ENCODE measurements around the gene C10orf53.

C10orf53 gene

GRCh38 chr10:49690698-49691356 is 11.4 kb downstream of the C10orf53 start:
- peaks cover 80% of the 10 kb centered on the region for H3K27me3 ChIP-seq (replicated peaks; ENCODE audit: control insufficient read depth, insufficient read depth, low read length)

GRCh38 chr10:49691588-49691987 is 12.1 kb downstream of the C10orf53 start:
- peaks cover 18% of the 10 kb centered on the region for H3K9me3 ChIP-seq (ENCODE audit: control insufficient read depth, low read length)
- H3K4me3 ChIP-seq (ENCODE audit: low read length), result no peak overlapping the region
- H3K27me3 ChIP-seq (replicated peaks; ENCODE audit: control insufficient read depth, insufficient read depth, low read length), result peaks cover 86% of the 10 kb centered on the region
- no peak overlapping the region for H3K9ac ChIP-seq (ENCODE audit: low read length)
- no peaks in the 10 kb centered on the region for H3K36me3 ChIP-seq (ENCODE audit: control insufficient read depth, insufficient read depth, low read length, severe bottlenecking)
- no peak for DNase-seq (ENCODE audit: low read depth)
- H3K4me1 ChIP-seq (ENCODE audit: control insufficient read depth, insufficient read depth, low read length), result no peaks in the 10 kb centered on the region

More at GRCh38 chr10:49690698-49691356, 11.4 kb downstream of the C10orf53 start:
- Histone ChIP-seq H3K9ac (ENCODE audit: low read length) (no peak overlapping the region), H3K36me3 (ENCODE audit: control insufficient read depth, insufficient read depth, low read length, severe bottlenecking) (no peaks in the 10 kb centered on the region), H3K4me1 (ENCODE audit: control insufficient read depth, insufficient read depth, low read length) (no peaks in the 10 kb centered on the region), H3K9me3 (ENCODE audit: control insufficient read depth, low read length) (peaks cover 18% of the 10 kb centered on the region), H3K4me3 (ENCODE audit: low read length) (no peak overlapping the region)
- DNase-seq (ENCODE audit: low read depth), result peak; percentile 18

GRCh38 chr10:49694466-49694865 is 15.0 kb downstream of the C10orf53 start:
- peaks cover 7% of the 10 kb centered on the region for H3K9me3 ChIP-seq (ENCODE audit: control insufficient read depth, low read length)
- no peaks in the 10 kb centered on the region for H3K36me3 ChIP-seq (ENCODE audit: control insufficient read depth, insufficient read depth, low read length, severe bottlenecking)
- no peaks in the 10 kb centered on the region for H3K4me1 ChIP-seq (ENCODE audit: control insufficient read depth, insufficient read depth, low read length)
- H3K27me3 ChIP-seq (replicated peaks; ENCODE audit: control insufficient read depth, insufficient read depth, low read length), result peaks cover 64% of the 10 kb centered on the region
- DNase-seq (ENCODE audit: low read depth), result no peak
- H3K4me3 ChIP-seq (ENCODE audit: low read length), result no peak overlapping the region
- no peak overlapping the region for H3K9ac ChIP-seq (ENCODE audit: low read length)

- Histone ChIP-seq H3K9ac (ENCODE audit: low read length) (no peak overlapping the region), H3K4me1 (ENCODE audit: control insufficient read depth, insufficient read depth, low read length) (no peaks in the 10 kb centered on the region), H3K27me3 (replicated peaks; ENCODE audit: control insufficient read depth, insufficient read depth, low read length) (peaks cover 54% of the 10 kb centered on the region), H3K4me3 (ENCODE audit: low read length) (no peak overlapping the region), H3K36me3 (ENCODE audit: control insufficient read depth, insufficient read depth, low read length, severe bottlenecking) (no peaks in the 10 kb centered on the region), H3K9me3 (ENCODE audit: control insufficient read depth, low read length) (peaks cover 7% of the 10 kb centered on the region)
- no peak for DNase-seq (ENCODE audit: low read depth)
These were observed 16.9 kb downstream of the C10orf53 start for GRCh38 chr10:49696311-49696710.

- no peak for DNase-seq (ENCODE audit: low read depth)
- no peak overlapping the region for H3K4me3 ChIP-seq (ENCODE audit: low read length)
- no peaks in the 10 kb centered on the region for H3K4me1 ChIP-seq (ENCODE audit: control insufficient read depth, insufficient read depth, low read length)
- H3K9ac ChIP-seq (ENCODE audit: low read length), result no peak overlapping the region
- H3K9me3 ChIP-seq (ENCODE audit: control insufficient read depth, low read length), result no peaks in the 10 kb centered on the region
- H3K27me3 ChIP-seq (replicated peaks; ENCODE audit: control insufficient read depth, insufficient read depth, low read length), result peaks cover 32% of the 10 kb centered on the region
- H3K36me3 ChIP-seq (ENCODE audit: control insufficient read depth, insufficient read depth, low read length, severe bottlenecking), result no peaks in the 10 kb centered on the region
These were observed 19.2 kb downstream of the C10orf53 start for GRCh38 chr10:49698679-49699078.

GRCh38 chr10:49700211-49700610 is 20.8 kb downstream of the C10orf53 start:
- H3K9me3 ChIP-seq (ENCODE audit: control insufficient read depth, low read length), result peaks cover 4% of the 10 kb centered on the region
- no peaks in the 10 kb centered on the region for H3K4me1 ChIP-seq (ENCODE audit: control insufficient read depth, insufficient read depth, low read length)
- H3K36me3 ChIP-seq (ENCODE audit: control insufficient read depth, insufficient read depth, low read length, severe bottlenecking), result no peaks in the 10 kb centered on the region
- peaks cover 24% of the 10 kb centered on the region for H3K27me3 ChIP-seq (replicated peaks; ENCODE audit: control insufficient read depth, insufficient read depth, low read length)
- H3K4me3 ChIP-seq (ENCODE audit: low read length), result no peak overlapping the region
- H3K9ac ChIP-seq (ENCODE audit: low read length), result no peak overlapping the region
- no peak for DNase-seq (ENCODE audit: low read depth)

- Histone ChIP-seq H3K9me3 (ENCODE audit: control insufficient read depth, low read length) (peaks cover 11% of the 10 kb centered on the region), H3K9ac (ENCODE audit: low read length) (no peak overlapping the region), H3K4me3 (ENCODE audit: low read length) (no peak overlapping the region), H3K4me1 (ENCODE audit: control insufficient read depth, insufficient read depth, low read length) (no peaks in the 10 kb centered on the region), H3K36me3 (ENCODE audit: control insufficient read depth, insufficient read depth, low read length, severe bottlenecking) (no peaks in the 10 kb centered on the region), H3K27me3 (replicated peaks; ENCODE audit: control insufficient read depth, insufficient read depth, low read length) (peaks cover 18% of the 10 kb centered on the region)
- no peak for DNase-seq (ENCODE audit: low read depth)
These were observed 21.5 kb downstream of the C10orf53 start for GRCh38 chr10:49700997-49701396.

- H3K4me3 ChIP-seq (ENCODE audit: low read length), result no peak overlapping the region
- peaks cover 20% of the 10 kb centered on the region for H3K27me3 ChIP-seq (replicated peaks; ENCODE audit: control insufficient read depth, insufficient read depth, low read length)
- H3K36me3 ChIP-seq (ENCODE audit: control insufficient read depth, insufficient read depth, low read length, severe bottlenecking), result no peaks in the 10 kb centered on the region
- H3K4me1 ChIP-seq (ENCODE audit: control insufficient read depth, insufficient read depth, low read length), result no peaks in the 10 kb centered on the region
- no peak for DNase-seq (ENCODE audit: low read depth)
- peaks cover 17% of the 10 kb centered on the region for H3K9me3 ChIP-seq (ENCODE audit: control insufficient read depth, low read length)
- no peak overlapping the region for H3K9ac ChIP-seq (ENCODE audit: low read length)
These were observed 28.1 kb downstream of the C10orf53 start for GRCh38 chr10:49707585-49707984.

- DNase-seq (ENCODE audit: low read depth), result no peak
- Histone ChIP-seq H3K9me3 (ENCODE audit: control insufficient read depth, low read length) (peaks cover 16% of the 10 kb centered on the region), H3K4me1 (ENCODE audit: control insufficient read depth, insufficient read depth, low read length) (no peaks in the 10 kb centered on the region), H3K36me3 (ENCODE audit: control insufficient read depth, insufficient read depth, low read length, severe bottlenecking) (no peaks in the 10 kb centered on the region), H3K27me3 (replicated peaks; ENCODE audit: control insufficient read depth, insufficient read depth, low read length) (peaks cover 20% of the 10 kb centered on the region), H3K4me3 (ENCODE audit: low read length) (no peak overlapping the region), H3K9ac (ENCODE audit: low read length) (no peak overlapping the region)
These were observed 30.5 kb downstream of the C10orf53 start for GRCh38 chr10:49709934-49710333.

GRCh38 chr10:49710966-49711365 is 31.5 kb downstream of the C10orf53 start:
- DNase-seq (ENCODE audit: low read depth), result no peak
- Histone ChIP-seq H3K4me3 (ENCODE audit: low read length) (no peak overlapping the region), H3K27me3 (replicated peaks; ENCODE audit: control insufficient read depth, insufficient read depth, low read length) (peaks cover 20% of the 10 kb centered on the region), H3K9ac (ENCODE audit: low read length) (no peak overlapping the region), H3K9me3 (ENCODE audit: control insufficient read depth, low read length) (peaks cover 7% of the 10 kb centered on the region), H3K36me3 (ENCODE audit: control insufficient read depth, insufficient read depth, low read length, severe bottlenecking) (no peaks in the 10 kb centered on the region), H3K4me1 (ENCODE audit: control insufficient read depth, insufficient read depth, low read length) (no peaks in the 10 kb centered on the region)

GRCh38 chr10:49711481-49711880 is 32.0 kb downstream of the C10orf53 start:
- Histone ChIP-seq H3K9me3 (ENCODE audit: control insufficient read depth, low read length) (peaks cover 3% of the 10 kb centered on the region), H3K9ac (ENCODE audit: low read length) (no peak overlapping the region), H3K36me3 (ENCODE audit: control insufficient read depth, insufficient read depth, low read length, severe bottlenecking) (no peaks in the 10 kb centered on the region), H3K4me3 (ENCODE audit: low read length) (no peak overlapping the region), H3K4me1 (ENCODE audit: control insufficient read depth, insufficient read depth, low read length) (no peaks in the 10 kb centered on the region), H3K27me3 (replicated peaks; ENCODE audit: control insufficient read depth, insufficient read depth, low read length) (peaks cover 20% of the 10 kb centered on the region)
- no peak for DNase-seq (ENCODE audit: low read depth)

- DNase-seq (ENCODE audit: low read depth), result no peak
- Histone ChIP-seq H3K4me3 (ENCODE audit: low read length) (no peak overlapping the region), H3K9me3 (ENCODE audit: control insufficient read depth, low read length) (peaks cover 3% of the 10 kb centered on the region), H3K27me3 (replicated peaks; ENCODE audit: control insufficient read depth, insufficient read depth, low read length) (peaks cover 13% of the 10 kb centered on the region), H3K4me1 (ENCODE audit: control insufficient read depth, insufficient read depth, low read length) (no peaks in the 10 kb centered on the region), H3K36me3 (ENCODE audit: control insufficient read depth, insufficient read depth, low read length, severe bottlenecking) (no peaks in the 10 kb centered on the region), H3K9ac (ENCODE audit: low read length) (no peak overlapping the region)
These were observed 33.8 kb downstream of the C10orf53 start for GRCh38 chr10:49713266-49713665.

Data from adipocyte (in vitro differentiated cells).